SK-N-SH (cell line): ENCODE data around the gene ALDH4A1. TPM values are rescaled to one million over a fixed set of nuclear protein-coding genes. Genes with fewer than 3 reads are reported as not detected.
"Not testable (repeated sequence)": the region's sequence is repeated elsewhere in the genome, so short reads cannot be mapped to it uniquely, and the experiment has no call there.

Source experiments
- CTCF ChIA-PET: fragments of 300-600, 350-600 bp; formaldehyde crosslinking; extraction: SDS; loops from one replicate; lab custom pipeline; 2021; lab: Yijun Ruan, JAX
- POLR2A ChIA-PET: fragments of 350-600 bp; sonication (Branson Sonifier 250); formaldehyde crosslinking; extraction: SDS; loops from one replicate; lab custom pipeline; 2020; ENCODE audit warnings: antibody characterized with exemption, inconsistent platforms; lab: Yijun Ruan, JAX
- DNase-seq: peaks from one replicate; pipeline ENCODE4 v3.0.0; 2012
- H2AFZ ChIP-seq: fragments of 200-600 bp; sonication (generic); 2 replicates; pipeline ENCODE4 v1.8.1; 2016; ENCODE audit warnings: antibody characterized with exemption, mild to moderate bottlenecking, low read depth
- H3F3A ChIP-seq: fragments of 200-600 bp; sonication (generic); replicated peaks from 2 replicates; pipeline ENCODE3; 2016; ENCODE audit warnings: antibody characterized with exemption, mild to moderate bottlenecking; ENCODE audit not compliant: insufficient read depth
- H3K27ac ChIP-seq, 2 experiments: fragments of 200-500 bp in 1 of 2; fragments of 200-600 bp in 1 of 2; sonication (Bioruptor generic) in 1 of 2; sonication (generic), shearing (Covaris generic) in 1 of 2; 2 replicates each; pipeline versions ENCODE4 v1.5.1 to v1.6.1; 2014 to 2016; ENCODE audit warnings: low read depth in 2 of 2, inconsistent platforms in 1 of 2, low read length in 1 of 2, mild to moderate bottlenecking in 1 of 2, mixed read lengths in 1 of 2
- H3K27me3 ChIP-seq: fragments of 200-600 bp; sonication (generic), shearing (Covaris generic); 2 replicates; pipeline ENCODE4 v1.6.1; 2016; ENCODE audit warnings: mixed run types; ENCODE audit not compliant: insufficient read depth
- H3K36me3 ChIP-seq, 2 experiments: fragments of 200-500 bp in 1 of 2; fragments of 200-600 bp in 1 of 2; sonication (Bioruptor generic) in 1 of 2; sonication (generic) in 1 of 2; replicated peaks in 1 of 2; 2 replicates each; pipeline versions ENCODE3 to v1.5.1; 2014 to 2016; ENCODE audit warnings: low read length in 1 of 2, mild to moderate bottlenecking in 1 of 2; ENCODE audit not compliant: insufficient read depth in 2 of 2, control insufficient read depth in 1 of 2
- H3K4me1 ChIP-seq, 2 experiments: fragments of 200-500 bp in 1 of 2; fragments of 200-600 bp in 1 of 2; sonication (Bioruptor generic) in 1 of 2; sonication (generic), shearing (Covaris generic) in 1 of 2; 2 replicates each; pipeline versions ENCODE4 v1.5.1 to v1.6.1; 2014 to 2016; ENCODE audit warnings: low read depth in 1 of 2, low read length in 1 of 2, mixed run types in 1 of 2; ENCODE audit not compliant: insufficient read depth in 2 of 2, control insufficient read depth in 1 of 2
- H3K4me2 ChIP-seq: fragments of 200-600 bp; sonication (generic), shearing (Covaris generic); 2 replicates; pipeline ENCODE4 v1.6.1; 2017; ENCODE audit warnings: mixed run types
- H3K4me3 ChIP-seq, 2 experiments: fragments of 200-500 bp in 1 of 2; fragments of 200-600 bp in 1 of 2; sonication (Bioruptor generic) in 1 of 2; sonication (generic), shearing (Covaris generic) in 1 of 2; 2 replicates each; pipeline versions ENCODE4 v1.5.1 to v1.8.1; 2014 to 2016; ENCODE audit warnings: low read depth in 2 of 2, inconsistent platforms in 1 of 2, low read length in 1 of 2, mild to moderate bottlenecking in 1 of 2, mixed read lengths in 1 of 2, moderate library complexity in 1 of 2
- H3K79me2 ChIP-seq: fragments of 200-600 bp; sonication (generic); 2 replicates; pipeline ENCODE4 v1.8.1; 2017; ENCODE audit warnings: mild to moderate bottlenecking; ENCODE audit not compliant: insufficient read depth
- H3K9ac ChIP-seq: fragments of 200-600 bp; sonication (generic); 2 replicates; pipeline ENCODE4 v1.6.1; 2017; ENCODE audit warnings: mixed run types
- H3K9me2 ChIP-seq: fragments of 200-600 bp; sonication (generic); 2 replicates; pipeline ENCODE4 v1.6.1; 2017; ENCODE audit warnings: mixed run types
- H3K9me3 ChIP-seq: fragments of 200-600 bp; sonication (generic); 2 replicates; pipeline ENCODE4 v1.6.1; 2017; ENCODE audit warnings: mixed run types, mild to moderate bottlenecking, moderate library complexity
- H4K20me1 ChIP-seq: fragments of 200-600 bp; sonication (generic); 2 replicates; pipeline ENCODE4 v1.6.1; 2017; ENCODE audit warnings: mild to moderate bottlenecking, mixed run types; ENCODE audit not compliant: insufficient read depth
- JUND ChIP-seq: IDR thresholded peaks from 2 replicates; pipeline ENCODE4 v1.4.0; 2012
- MAX ChIP-seq: IDR thresholded peaks from 2 replicates; pipeline ENCODE4 v1.4.0; 2012; ENCODE audit warnings: low read depth
- NFIC ChIP-seq: IDR thresholded peaks from 2 replicates; pipeline ENCODE4 v1.4.0; 2012; ENCODE audit warnings: borderline replicate concordance
- RCOR1 ChIP-seq: fragments of 150-350 bp; IDR thresholded peaks from 2 replicates; pipeline ENCODE4 v1.6.1; 2017; ENCODE audit warnings: antibody characterized with exemption, low read length
- USF1 ChIP-seq: IDR thresholded peaks from 2 replicates; pipeline ENCODE4 v1.4.0; 2012; ENCODE audit warnings: low read depth, borderline replicate concordance
- WGBS: methylation state at CpG from one replicate; pipeline ENCODE4 v1.1.6; 2017; ENCODE audit warnings: low lambda C conversion rate; 5-methylcytosine and 5-hydroxymethylcytosine counted together
- polyA plus RNA-seq, 3 experiments: library from polyadenylated mRNA; depleted of rRNA; stranded (reverse); fragments of >200 nt; gene quantifications; 2 replicates each; pipeline ENCODE4 v1.2.3, GENCODE V29; 2012

ALDH4A1 gene
- polyA plus RNA-seq, 1 of the 3 experiments (the other 2 are of a cell fraction) = 18.5 TPM

GRCh38 chr1:18836654-18837053 is 65.7 kb downstream of the ALDH4A1 start:
- ChIA-PET CTCF (interaction anchor here (1.3 to 3.2 kb wide), 6 partner anchors 15 to 255 kb away, joined by 3 to 17 read pairs (median 8); no protein-coding TSS in a partner anchor), POLR2A (no interaction called here)
- no peak overlapping the region for H3K27ac ChIP-seq
- H4K20me1 ChIP-seq = no peaks in the 10 kb centered on the region
- H3K9me3 ChIP-seq = no peaks in the 10 kb centered on the region
- no peak overlapping the region for H3K4me2 ChIP-seq
- H3K9ac ChIP-seq = no peak overlapping the region
- peaks cover 0 to 1% of the 10 kb centered on the region in 2 experiments; a peak in 1 of 4 replicates for H3K4me1 ChIP-seq
- no peak for TF ChIP-seq RCOR1
- TF ChIP-seq USF1 = peak; percentile 73; the same call in 1 of the 2 replicates
- no peak overlapping the region for H3K4me3 ChIP-seq
- WGBS = 45% methylated on average over 5 of the region's 5 CpGs
- no peaks in the 10 kb centered on the region for H3F3A ChIP-seq
- H3K79me2 ChIP-seq = no peaks in the 10 kb centered on the region
- H3K36me3 ChIP-seq = no peaks in the 10 kb centered on the region
- DNase-seq = peak; percentile 41
- no peak overlapping the region for H2AFZ ChIP-seq
- no peaks in the 10 kb centered on the region for H3K9me2 ChIP-seq
- no peaks in the 10 kb centered on the region; the same call in 1 of the 2 replicates for H3K27me3 ChIP-seq

- H3K9ac ChIP-seq, H3K9me2 ChIP-seq, H3F3A ChIP-seq, DNase-seq, H3K4me3 ChIP-seq, H3K9me3 ChIP-seq, H2AFZ ChIP-seq, POLR2A ChIA-PET, H3K27me3 ChIP-seq, H4K20me1 ChIP-seq, H3K27ac ChIP-seq, H3K4me2 ChIP-seq, H3K36me3 ChIP-seq, H3K79me2 ChIP-seq: not testable (repeated sequence)
- CTCF ChIA-PET = interaction anchor here (1.0 to 1.4 kb wide), 2 partner anchors 8 to 235 kb away, joined by 3 to 7 read pairs; no protein-coding TSS in a partner anchor
- H3K4me1 ChIP-seq = peaks cover 0 to 19% of the 10 kb centered on the region in 2 experiments; a peak in 1 of 4 replicates
- 11% methylated on average over 1 of the region's 1 CpG for WGBS
Observed at GRCh38 chr1:18832319-18832718, 70.0 kb downstream of the ALDH4A1 start.

GRCh38 chr1:18831656-18832055 is 70.7 kb downstream of the ALDH4A1 start:
- Histone ChIP-seq H2AFZ (no peak overlapping the region), H4K20me1 (no peaks in the 10 kb centered on the region), H3K9me2 (no peaks in the 10 kb centered on the region), H3K79me2 (no peaks in the 10 kb centered on the region), H3K9ac (no peak overlapping the region), H3K27me3 (no peaks in the 10 kb centered on the region; the same call in 1 of the 2 replicates), H3K4me1 (peaks cover 0 to 19% of the 10 kb centered on the region in 2 experiments; a peak in 1 of 4 replicates), H3K36me3 (no peaks in the 10 kb centered on the region), H3K4me3 (no peak overlapping the region), H3F3A (no peaks in the 10 kb centered on the region), H3K4me2 (no peak overlapping the region), H3K9me3 (no peaks in the 10 kb centered on the region), H3K27ac (no peak overlapping the region)
- TF ChIP-seq MAX = no peak
- no peak for TF ChIP-seq JUND
- TF ChIP-seq NFIC = no peak
- DNase-seq = no peak
- WGBS = no CpG with 5 or more reads among the region's 2 CpGs
- POLR2A ChIA-PET = no interaction called here
- CTCF ChIA-PET = interaction anchor here (1.0 to 1.5 kb wide), 3 partner anchors 9 to 235 kb away, joined by 3 to 7 read pairs (median 4); no protein-coding TSS in a partner anchor
